ENCODE results near the gene ZWILCH. TPM values are rescaled to one million over a fixed set of nuclear protein-coding genes. Genes with fewer than 3 reads are reported as not detected.

The ZWILCH gene
- total and polyA plus RNA-seq, 5 donors, result 0.95 to 3.7 (median 2.3) TPM

DNA sequence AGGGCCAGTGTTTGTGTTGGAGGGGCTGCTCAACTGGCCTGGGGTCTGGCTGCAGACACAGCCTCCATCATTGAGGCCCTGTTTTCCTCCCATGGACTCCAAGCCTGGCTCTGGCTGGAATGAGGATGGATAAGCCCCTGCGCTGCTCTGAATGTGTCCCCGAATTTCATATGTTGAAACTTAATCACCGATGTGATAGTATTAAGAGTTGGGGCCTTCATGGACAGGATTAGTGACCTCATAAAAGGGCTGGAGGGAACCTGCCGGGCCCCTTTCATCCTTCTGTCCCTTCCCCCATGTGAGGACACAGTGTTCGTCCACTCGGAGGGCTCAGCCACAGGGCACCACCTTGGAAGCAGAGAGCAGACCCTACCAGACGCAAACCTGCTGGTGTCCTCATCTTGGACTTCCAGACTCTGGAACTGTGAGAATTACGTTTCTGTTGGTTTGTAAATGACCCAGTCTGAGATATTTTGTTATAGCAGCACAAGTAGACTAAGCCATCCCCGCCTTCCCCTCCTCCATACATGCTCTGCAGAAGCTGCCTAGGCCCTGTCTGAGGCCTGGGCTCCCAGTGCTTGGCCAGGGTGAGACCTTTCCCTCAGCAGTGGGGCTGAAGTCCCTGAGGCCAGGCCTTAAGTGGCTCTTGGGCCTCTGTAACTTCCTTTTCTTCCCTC, 64.5 kb downstream of the ZWILCH start:
- Histone ChIP-seq H3K27ac (ENCODE audit: low read length) (no peak overlapping the region), H3K9me3 (ENCODE audit: control insufficient read depth, low read length) (no peaks in the 10 kb centered on the region), H3K27me3 (ENCODE audit: control insufficient read depth, insufficient read depth) (no peaks in the 10 kb centered on the region), H3K4me3 (ENCODE audit: low read length) (no peak overlapping the region), H3K4me1 (ENCODE audit: control insufficient read depth, insufficient read depth, low read length) (peaks cover 2% of the 10 kb centered on the region)
- 78% methylated on average over 9 of the region's 9 CpGs for WGBS
- ATAC-seq, result no peak
- DNase-seq, result no peak
- intact Hi-C loops (cut with DNase I), result no loop called here

DNA sequence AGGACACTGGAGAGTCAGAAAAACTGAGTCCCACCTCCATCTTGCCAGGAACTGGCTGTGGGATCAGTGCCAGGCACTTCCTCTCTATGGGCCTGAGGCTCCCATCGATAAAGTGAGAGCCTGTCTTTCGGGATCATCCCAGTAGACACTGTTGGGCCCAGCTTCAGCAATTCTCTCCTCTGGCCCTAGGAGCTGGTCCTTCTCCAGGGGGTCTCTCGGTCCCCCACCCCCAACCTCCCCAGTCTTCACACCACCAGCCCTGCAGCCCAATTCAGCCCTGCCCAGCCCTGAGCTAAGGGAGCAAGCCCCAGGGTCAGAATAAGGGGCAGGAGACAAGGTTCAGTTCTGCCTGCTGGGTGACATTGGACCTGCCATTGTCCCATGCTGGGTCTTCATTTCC, 65.2 kb downstream of the ZWILCH start:
- H3K27me3 ChIP-seq (ENCODE audit: control insufficient read depth, insufficient read depth), result no peaks in the 10 kb centered on the region
- H3K27ac ChIP-seq (ENCODE audit: low read length), result no peak overlapping the region
- 79% methylated on average over 3 of the region's 3 CpGs for WGBS
- no peak for ATAC-seq
- DNase-seq, result no peak
- H3K4me1 ChIP-seq (ENCODE audit: control insufficient read depth, insufficient read depth, low read length), result peaks cover 5% of the 10 kb centered on the region
- H3K9me3 ChIP-seq (ENCODE audit: control insufficient read depth, low read length), result no peaks in the 10 kb centered on the region
- H3K4me3 ChIP-seq (ENCODE audit: low read length), result no peak overlapping the region
- intact Hi-C loops (cut with DNase I), result no loop called here

DNA sequence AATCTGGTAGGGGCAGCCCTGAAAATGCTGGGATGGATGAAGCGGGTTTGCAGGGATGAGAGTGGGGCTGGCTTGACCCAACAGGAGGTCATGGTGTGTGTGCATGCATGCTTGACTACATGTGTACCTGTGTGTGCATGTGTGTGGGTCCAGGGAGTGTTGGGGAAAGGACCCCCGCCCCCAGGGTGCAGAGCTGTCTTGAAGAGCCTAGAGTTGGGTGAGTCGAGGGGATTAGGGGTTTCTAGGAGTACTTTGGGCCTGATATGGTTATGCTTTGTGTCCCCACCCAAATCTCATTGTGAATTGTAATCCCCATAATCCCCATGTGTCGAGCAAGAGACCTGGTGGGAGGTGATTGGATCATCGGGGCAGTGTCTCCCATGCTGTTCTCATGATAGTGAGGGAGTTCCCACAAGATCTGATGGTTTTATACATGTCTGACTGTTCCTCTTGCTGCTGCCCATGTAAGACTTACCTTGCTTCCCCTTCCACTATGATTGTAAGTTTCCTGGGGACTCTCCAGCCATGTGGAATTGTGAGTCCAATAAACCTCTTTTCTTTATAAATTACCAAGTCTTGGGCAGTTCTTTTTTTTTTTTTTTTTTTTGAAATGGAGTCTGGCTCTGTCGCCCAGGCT, 65.8 kb downstream of the ZWILCH start:
- ATAC-seq, result no peak
- Histone ChIP-seq H3K27me3 (ENCODE audit: control insufficient read depth, insufficient read depth) (no peaks in the 10 kb centered on the region), H3K9me3 (ENCODE audit: control insufficient read depth, low read length) (no peaks in the 10 kb centered on the region), H3K4me3 (ENCODE audit: low read length) (no peak overlapping the region), H3K27ac (ENCODE audit: low read length) (no peak overlapping the region), H3K4me1 (ENCODE audit: control insufficient read depth, insufficient read depth, low read length) (peaks cover 5% of the 10 kb centered on the region)
- no peak for DNase-seq
- WGBS, result 80% methylated on average over 6 of the region's 6 CpGs
- intact Hi-C loops (cut with DNase I), result no loop called here

DNA sequence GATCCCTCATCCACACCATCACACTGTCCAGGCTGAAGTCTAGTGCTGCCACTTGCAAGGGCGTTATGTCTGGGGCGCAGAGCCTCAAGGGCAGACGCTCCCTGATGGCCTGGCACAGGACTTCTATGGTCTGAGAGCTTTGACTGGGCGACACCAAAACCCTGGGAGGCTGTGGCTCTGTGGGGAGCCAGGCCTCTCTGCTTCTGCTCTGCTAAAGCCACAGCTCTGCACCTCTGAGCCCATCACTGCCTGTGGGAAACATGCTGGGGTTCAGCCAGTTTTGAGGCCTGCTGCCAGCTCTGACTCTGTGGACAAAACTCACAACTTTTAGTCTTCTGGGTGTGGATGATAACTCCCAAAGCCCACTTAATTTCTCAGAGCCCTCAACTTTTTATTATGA, 67.0 kb downstream of the ZWILCH start:
- Histone ChIP-seq H3K9me3 (ENCODE audit: control insufficient read depth, low read length) (no peaks in the 10 kb centered on the region), H3K4me3 (ENCODE audit: low read length) (no peak overlapping the region), H3K27me3 (ENCODE audit: control insufficient read depth, insufficient read depth) (no peaks in the 10 kb centered on the region), H3K27ac (ENCODE audit: low read length) (no peak overlapping the region), H3K4me1 (ENCODE audit: control insufficient read depth, insufficient read depth, low read length) (peaks cover 5% of the 10 kb centered on the region)
- intact Hi-C loops (cut with DNase I), result no loop called here
- no peak for ATAC-seq
- no peak for DNase-seq
- WGBS, result 73% methylated on average over 4 of the region's 4 CpGs

DNA sequence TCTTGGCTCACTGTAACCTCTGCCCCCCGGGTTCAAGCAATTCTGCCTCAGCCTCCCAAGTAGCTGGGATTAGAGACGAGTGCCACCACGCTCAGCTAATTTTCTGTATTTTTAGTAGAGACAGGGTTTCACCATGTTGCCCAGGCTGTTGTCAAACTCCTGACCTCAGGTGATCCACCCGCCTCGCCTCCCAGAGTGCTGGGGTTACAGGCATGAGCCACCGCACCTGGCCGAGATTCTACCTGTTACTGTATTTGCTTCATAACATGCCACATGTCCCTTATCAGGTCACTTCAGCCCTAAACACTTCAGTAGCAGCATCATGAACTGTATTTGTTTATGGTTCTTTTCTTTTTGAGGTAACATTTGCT, 68.2 kb downstream of the ZWILCH start:
- H3K27me3 ChIP-seq (ENCODE audit: control insufficient read depth, insufficient read depth), result no peaks in the 10 kb centered on the region
- no peak overlapping the region for H3K4me3 ChIP-seq (ENCODE audit: low read length)
- DNase-seq (no peak), ATAC-seq (no peak)
- peaks cover 5% of the 10 kb centered on the region for H3K4me1 ChIP-seq (ENCODE audit: control insufficient read depth, insufficient read depth, low read length)
- 93% methylated on average over 7 of the region's 7 CpGs for WGBS
- intact Hi-C loops (cut with DNase I), result no loop called here
- no peak overlapping the region for H3K27ac ChIP-seq (ENCODE audit: low read length)
- H3K9me3 ChIP-seq (ENCODE audit: control insufficient read depth, low read length), result no peaks in the 10 kb centered on the region

DNA sequence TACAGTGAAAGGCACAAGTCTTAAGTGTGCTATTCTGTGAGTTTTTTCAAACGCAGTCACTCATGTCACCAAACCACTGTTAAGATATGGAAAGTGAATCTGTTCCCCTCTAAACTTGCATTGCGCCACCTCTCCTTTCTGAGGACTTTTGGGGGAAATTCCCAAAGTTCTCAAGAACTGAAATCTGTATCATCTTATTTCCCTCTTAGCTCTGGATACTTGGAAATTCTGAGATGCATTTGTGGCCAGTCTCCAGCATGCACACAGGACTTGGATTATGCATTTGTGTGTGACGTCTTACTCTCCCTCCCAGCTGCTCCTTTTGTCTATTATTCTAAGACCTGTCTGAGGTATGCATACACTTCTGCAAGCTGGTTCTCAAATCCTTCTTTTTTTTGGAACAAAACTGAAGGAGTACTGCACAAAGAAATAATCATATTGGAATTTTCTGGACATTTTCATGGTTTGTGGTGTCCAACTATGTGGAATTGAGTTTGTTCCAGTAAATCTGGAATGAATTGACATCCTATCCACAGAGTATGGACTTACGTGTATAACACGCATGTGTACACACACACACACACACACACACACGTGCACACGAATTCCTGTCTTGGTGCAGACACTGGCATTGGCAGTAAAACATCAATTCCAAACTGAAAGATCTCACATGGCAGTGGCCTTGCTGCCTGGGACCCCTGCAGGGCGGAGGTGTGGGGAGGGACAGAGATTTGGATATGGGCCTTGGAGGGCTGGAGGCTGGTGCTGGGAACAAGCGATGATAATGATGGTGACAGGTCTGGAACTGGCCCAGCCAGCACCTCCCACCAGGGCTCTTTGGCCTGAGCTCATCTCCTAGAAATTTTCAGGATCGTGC, 68.8 kb downstream of the ZWILCH start:
- Histone ChIP-seq H3K9me3 (ENCODE audit: control insufficient read depth, low read length) (no peaks in the 10 kb centered on the region), H3K27me3 (ENCODE audit: control insufficient read depth, insufficient read depth) (no peaks in the 10 kb centered on the region), H3K4me1 (ENCODE audit: control insufficient read depth, insufficient read depth, low read length) (peaks cover 5% of the 10 kb centered on the region), H3K4me3 (ENCODE audit: low read length) (no peak overlapping the region), H3K27ac (ENCODE audit: low read length) (no peak overlapping the region)
- WGBS, result 49% methylated on average over 10 of the region's 10 CpGs
- peak; percentile 69 to 82 for ATAC-seq
- intact Hi-C loops (cut with DNase I), result no loop called here
- DNase-seq, result peak; percentile 40 to 67 (median 61)

DNA sequence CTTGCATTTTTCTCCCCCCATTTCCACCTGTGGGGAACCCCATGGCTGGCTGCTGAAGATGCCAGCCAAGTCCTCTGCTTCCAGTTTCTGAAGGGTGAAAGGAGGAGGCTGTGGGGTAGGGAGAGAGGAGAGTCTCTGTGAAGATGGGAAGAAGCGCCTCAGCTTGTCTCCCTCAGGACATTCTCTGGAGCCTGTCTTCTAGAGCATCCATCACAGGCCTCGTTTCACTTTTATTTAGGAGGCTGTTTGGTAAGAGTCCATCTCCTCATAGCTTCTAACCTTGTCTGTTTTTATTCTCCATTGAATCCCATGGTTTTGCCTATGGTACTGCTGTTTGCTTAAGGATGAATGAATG, 69.4 kb downstream of the ZWILCH start:
- Histone ChIP-seq H3K27me3 (ENCODE audit: control insufficient read depth, insufficient read depth) (no peaks in the 10 kb centered on the region), H3K4me1 (ENCODE audit: control insufficient read depth, insufficient read depth, low read length) (peaks cover 5% of the 10 kb centered on the region), H3K4me3 (ENCODE audit: low read length) (no peak overlapping the region), H3K27ac (ENCODE audit: low read length) (no peak overlapping the region), H3K9me3 (ENCODE audit: control insufficient read depth, low read length) (no peaks in the 10 kb centered on the region)
- 68% methylated on average over 2 of the region's 2 CpGs for WGBS
- peak in 1 of 2 donors; percentile 8 for ATAC-seq
- intact Hi-C loops (cut with DNase I), result no loop called here
- DNase-seq, result no peak

DNA sequence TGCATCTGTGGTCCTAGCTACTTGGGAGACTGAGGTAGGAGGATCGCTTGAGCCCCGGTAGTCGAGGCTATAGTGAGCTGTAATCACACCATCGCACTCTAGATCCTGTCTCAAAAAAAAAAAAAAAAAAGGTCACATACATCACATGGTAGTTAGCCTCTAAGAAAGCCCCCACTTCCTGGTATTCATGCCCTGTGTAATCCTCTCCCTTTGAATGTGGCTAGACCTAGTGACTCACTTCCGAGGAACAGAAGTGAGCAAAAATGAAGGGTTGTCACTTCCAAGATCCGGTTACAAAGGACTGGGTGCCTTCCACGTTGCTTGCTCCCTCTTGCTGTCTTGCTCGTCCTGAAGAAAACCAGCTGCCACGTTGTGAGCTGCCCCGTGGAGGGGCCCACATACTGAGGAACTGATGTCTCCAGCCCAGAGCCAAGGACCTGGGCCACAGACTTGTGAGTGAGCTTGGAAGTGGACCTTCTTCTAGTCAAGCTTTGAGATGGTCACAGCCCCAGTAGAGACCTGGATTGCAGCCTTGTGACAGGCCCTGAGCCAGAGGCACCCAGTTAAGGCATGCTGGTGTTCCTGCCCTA, 73.3 kb downstream of the ZWILCH start:
- DNase-seq (peak in 1 of 3 donors; percentile 44), ATAC-seq (no peak)
- no peaks in the 10 kb centered on the region for H3K9me3 ChIP-seq (ENCODE audit: control insufficient read depth, low read length)
- no peak overlapping the region for H3K4me3 ChIP-seq (ENCODE audit: low read length)
- peaks cover 7% of the 10 kb centered on the region for H3K4me1 ChIP-seq (ENCODE audit: control insufficient read depth, insufficient read depth, low read length)
- 48% methylated on average over 10 of the region's 10 CpGs for WGBS
- H3K27me3 ChIP-seq (ENCODE audit: control insufficient read depth, insufficient read depth), result no peaks in the 10 kb centered on the region
- intact Hi-C loops (cut with DNase I), result no loop called here
- no peak overlapping the region for H3K27ac ChIP-seq (ENCODE audit: low read length)

DNA sequence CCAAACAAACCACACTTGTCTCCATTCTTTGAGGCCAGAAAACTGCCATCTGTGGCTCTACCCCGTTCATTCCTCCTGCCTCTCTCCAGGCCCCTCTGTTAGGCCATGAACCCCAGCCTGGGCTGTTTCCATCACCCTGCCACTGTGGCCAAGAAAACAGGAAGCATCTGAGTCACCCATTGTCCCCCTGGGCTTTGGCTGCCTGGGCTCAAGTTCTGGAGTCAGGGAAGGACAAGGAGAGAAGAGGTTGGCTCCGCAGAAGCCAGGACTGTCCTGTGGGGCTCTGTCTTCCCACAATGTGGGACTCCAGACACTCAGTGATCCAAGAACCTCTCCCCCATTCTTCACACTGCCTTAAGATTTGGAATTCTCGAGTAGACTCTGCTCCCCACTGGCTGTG, 75.5 kb downstream of the ZWILCH start:
- intact Hi-C loops (cut with DNase I), result no loop called here
- H3K27ac ChIP-seq (ENCODE audit: low read length), result peak overlapping the region; percentile 63
- H3K4me3 ChIP-seq (ENCODE audit: low read length), result no peak overlapping the region
- ATAC-seq (peak; percentile 71 to 80), DNase-seq (peak; percentile 74 to 88 (median 85))
- H3K9me3 ChIP-seq (ENCODE audit: control insufficient read depth, low read length), result no peaks in the 10 kb centered on the region
- no peaks in the 10 kb centered on the region for H3K27me3 ChIP-seq (ENCODE audit: control insufficient read depth, insufficient read depth)
- WGBS, result 42% methylated on average over 3 of the region's 3 CpGs
- peaks cover 2% of the 10 kb centered on the region for H3K4me1 ChIP-seq (ENCODE audit: control insufficient read depth, insufficient read depth, low read length)

DNA sequence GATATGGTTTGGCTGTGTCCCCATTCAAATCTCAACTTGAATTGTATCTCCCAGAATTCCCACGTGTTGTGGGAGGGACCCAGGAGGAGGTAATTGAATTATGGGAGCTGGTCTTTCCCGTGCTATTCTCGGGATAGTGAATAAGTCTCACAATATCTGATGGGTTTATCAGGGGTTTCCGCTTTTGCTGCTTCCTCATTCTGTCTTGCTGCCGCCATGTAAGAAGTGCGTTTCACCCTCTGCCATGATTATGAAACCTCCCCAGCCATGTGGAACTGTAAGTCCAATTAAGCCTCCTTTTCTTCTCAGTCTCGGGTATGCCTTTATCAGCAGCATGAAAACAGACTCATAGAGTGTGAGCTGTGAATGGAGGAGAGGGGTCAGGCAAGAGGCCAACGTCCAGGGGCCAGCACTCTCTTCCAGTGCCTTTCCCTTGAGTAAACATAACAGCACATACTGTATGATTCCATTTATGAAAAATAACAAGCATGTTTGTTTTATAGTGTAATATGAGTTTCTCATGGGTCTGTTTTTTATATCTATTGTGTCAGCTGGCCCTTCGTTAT, 76.9 kb downstream of the ZWILCH start:
- peak; percentile 23 to 78 for ATAC-seq
- 44% methylated on average over 9 of the region's 9 CpGs for WGBS

More for the DNA sequence above, 76.9 kb downstream of the ZWILCH start:
- DNase-seq, result peak; percentile 37 to 76 (median 72)
- intact Hi-C loops (cut with DNase I), result no loop called here
- peaks cover 2% of the 10 kb centered on the region for H3K4me1 ChIP-seq (ENCODE audit: control insufficient read depth, insufficient read depth, low read length)
- no peaks in the 10 kb centered on the region for H3K27me3 ChIP-seq (ENCODE audit: control insufficient read depth, insufficient read depth)
- H3K27ac ChIP-seq (ENCODE audit: low read length), result peak overlapping the region; percentile 13
- no peaks in the 10 kb centered on the region for H3K9me3 ChIP-seq (ENCODE audit: control insufficient read depth, low read length)
- H3K4me3 ChIP-seq (ENCODE audit: low read length), result no peak overlapping the region

Measured in right cardiac atrium (tissue), 5 donors.